Measurements from ENCODE around the gene MYO7A. TPM values are rescaled to one million over a fixed set of nuclear protein-coding genes. Genes with fewer than 3 reads are reported as not detected.

Gene MYO7A
- total RNA-seq, 2 experiments from 2014 or later = 0.23 to 0.28 TPM

DNA sequence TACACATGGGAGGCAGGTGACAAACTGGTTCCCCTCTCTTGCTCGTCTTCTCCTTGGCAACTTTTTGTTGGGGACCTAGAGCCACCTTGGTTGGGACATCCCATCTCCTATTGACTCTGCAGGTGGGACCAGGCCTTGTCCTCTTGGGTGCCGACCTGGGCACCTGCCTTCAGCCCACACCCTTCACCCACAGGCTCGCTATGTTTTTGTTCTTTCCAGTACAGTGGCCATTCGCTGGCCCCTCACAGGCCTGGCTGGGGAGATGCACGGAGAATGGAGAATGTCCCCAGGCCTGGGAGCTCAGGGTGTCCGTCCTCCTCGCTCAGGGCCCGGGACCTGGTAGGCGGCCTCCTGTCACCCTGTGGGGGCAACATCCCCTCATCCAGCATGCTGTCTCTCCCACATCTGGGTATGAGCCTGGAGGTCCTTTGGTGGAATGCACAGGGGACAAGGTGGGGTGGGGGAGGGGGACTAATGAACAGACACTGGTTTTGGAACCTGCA lies 40.3 kb upstream of the MYO7A start:
- ATAC-seq = no peak
- H3K36me3 Mint-ChIP-seq = no peaks in the 10 kb centered on the region
- no peak overlapping the region for H3K4me3 Mint-ChIP-seq
- H3K27me3 Mint-ChIP-seq = no peaks in the 10 kb centered on the region
- peaks cover 13% of the 10 kb centered on the region for H3K4me1 Mint-ChIP-seq
- H3K9me3 Mint-ChIP-seq (ENCODE audit: low read depth) = no peaks in the 10 kb centered on the region
- H3K27ac Mint-ChIP-seq = no peak overlapping the region
- CTCF ChIA-PET = interaction anchor here (1.1 to 4.2 kb wide), 2 partner anchors 40 to 43 kb away, joined by 5 to 30 read pairs; no protein-coding TSS in a partner anchor
- DNase-seq = no peak

DNA sequence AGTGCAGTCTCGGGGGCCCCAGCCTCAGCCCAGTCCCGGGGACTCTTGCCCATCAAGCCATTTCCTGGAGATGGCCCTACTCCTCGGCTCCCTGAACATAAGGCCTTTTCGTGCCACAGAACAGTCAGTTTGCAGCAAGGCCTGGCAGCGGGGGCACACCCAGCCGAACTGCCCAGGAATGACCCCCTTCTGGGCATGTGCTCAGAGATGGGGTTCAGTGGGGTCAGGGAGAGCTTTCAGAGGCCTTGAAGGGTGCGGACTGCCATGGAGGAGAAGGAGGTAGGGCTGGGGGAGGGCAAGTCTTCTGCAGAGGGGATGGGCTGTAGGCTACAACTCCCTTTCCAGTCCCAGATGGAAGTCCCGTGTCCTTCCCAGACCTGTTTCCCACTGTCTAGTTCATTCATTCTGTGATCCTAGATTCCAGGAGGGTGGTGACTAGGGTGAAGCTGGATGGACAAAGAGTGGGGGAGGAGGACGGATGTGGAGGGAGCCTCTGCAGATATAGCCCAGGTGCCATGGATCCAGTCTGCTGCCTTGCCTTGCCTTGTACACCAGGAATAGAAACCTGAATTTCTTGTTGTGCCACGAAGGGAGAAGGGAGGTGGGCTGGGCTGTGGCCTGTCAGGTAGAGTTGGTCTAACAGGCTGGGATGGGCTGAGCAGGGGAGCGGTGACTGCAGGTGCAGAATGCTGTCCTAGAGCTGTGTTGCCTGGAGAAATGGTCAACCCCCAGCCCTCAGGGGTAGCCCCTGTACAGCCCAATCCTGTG lies 39.6 kb upstream of the MYO7A start:
- CTCF ChIA-PET = interaction anchor here (0.7 to 4.4 kb wide), 5 partner anchors 9 to 43 kb away, joined by 3 to 118 read pairs (median 29); no protein-coding TSS in a partner anchor

DNA sequence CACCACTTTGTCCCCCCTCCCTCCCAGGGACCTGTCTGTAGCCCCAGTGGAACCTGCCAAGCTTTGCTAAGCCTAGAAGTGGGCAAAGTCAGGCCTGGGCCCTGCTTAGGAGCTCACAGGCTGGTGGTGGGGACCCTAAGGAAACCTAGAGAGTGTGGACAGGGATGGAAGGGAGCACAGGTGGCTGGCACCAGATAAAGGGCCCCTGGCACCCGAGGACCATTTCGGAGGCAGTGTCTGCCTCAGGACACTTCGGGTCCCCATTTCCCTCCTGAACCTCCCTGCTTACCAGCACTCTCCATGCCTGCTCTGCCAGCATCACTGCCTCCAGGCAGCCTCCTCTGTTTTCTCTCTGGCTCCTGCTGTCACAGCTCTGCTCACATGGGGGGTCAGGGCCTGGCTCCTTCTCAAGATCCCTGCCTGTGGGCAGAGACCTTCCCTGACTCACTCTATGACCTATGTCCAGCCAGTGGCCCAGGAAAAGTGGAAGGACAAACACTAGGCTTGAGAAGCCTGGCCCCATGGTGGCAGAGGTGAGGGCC lies 39.0 kb upstream of the MYO7A start:
- CTCF ChIA-PET = interaction anchor here (0.7 to 4.4 kb wide), 7 partner anchors 9 to 44 kb away, joined by 3 to 118 read pairs (median 17); no protein-coding TSS in a partner anchor
- no peaks in the 10 kb centered on the region for H3K36me3 Mint-ChIP-seq

More for the DNA sequence above, 39.6 kb upstream of the MYO7A start:
- ATAC-seq (no peak), DNase-seq (no peak)
- H3K9me3 Mint-ChIP-seq (ENCODE audit: low read depth) = no peaks in the 10 kb centered on the region
- H3K4me1 Mint-ChIP-seq = peaks cover 8% of the 10 kb centered on the region
- H3K27ac Mint-ChIP-seq = no peak overlapping the region
- H3K36me3 Mint-ChIP-seq = no peaks in the 10 kb centered on the region
- no peaks in the 10 kb centered on the region for H3K27me3 Mint-ChIP-seq
- no peak overlapping the region for H3K4me3 Mint-ChIP-seq

DNA sequence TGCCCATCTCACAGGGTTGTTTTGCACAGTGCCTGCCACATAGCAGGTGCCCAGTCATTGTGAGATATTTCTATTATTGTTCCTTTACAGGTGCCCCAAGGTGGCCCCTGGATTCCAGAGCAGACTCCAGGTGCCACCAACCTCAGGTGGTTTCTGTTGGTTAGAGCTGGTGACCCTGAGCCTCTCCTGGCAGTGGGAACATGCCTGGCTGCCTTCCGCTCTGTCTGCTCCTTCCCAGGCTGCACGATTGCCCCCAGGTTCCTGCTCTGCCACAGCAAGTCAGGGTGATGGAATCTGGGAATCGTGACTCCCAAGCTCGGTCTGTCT lies 38.0 kb upstream of the MYO7A start:
- no peaks in the 10 kb centered on the region for H3K9me3 Mint-ChIP-seq (ENCODE audit: low read depth)
- no peak overlapping the region for H3K27ac Mint-ChIP-seq
- no peak for ATAC-seq
- no peak overlapping the region for H3K4me3 Mint-ChIP-seq
- H3K36me3 Mint-ChIP-seq = no peaks in the 10 kb centered on the region
- CTCF ChIA-PET = interaction anchor here (1.1 to 4.8 kb wide), 12 partner anchors 9 to 170 kb away, joined by 3 to 118 read pairs (median 16); partner anchors contain the start of gene CAPN5
- DNase-seq = no peak
- no peaks in the 10 kb centered on the region for H3K27me3 Mint-ChIP-seq
- peaks cover 6% of the 10 kb centered on the region for H3K4me1 Mint-ChIP-seq

More for the DNA sequence above, 39.0 kb upstream of the MYO7A start:
- no peak for ATAC-seq
- Mint-ChIP-seq H3K9me3 (ENCODE audit: low read depth) (no peaks in the 10 kb centered on the region), H3K4me1 (peaks cover 6% of the 10 kb centered on the region), H3K27ac (no peak overlapping the region), H3K27me3 (no peaks in the 10 kb centered on the region), H3K4me3 (no peak overlapping the region)
- no peak for DNase-seq

DNA sequence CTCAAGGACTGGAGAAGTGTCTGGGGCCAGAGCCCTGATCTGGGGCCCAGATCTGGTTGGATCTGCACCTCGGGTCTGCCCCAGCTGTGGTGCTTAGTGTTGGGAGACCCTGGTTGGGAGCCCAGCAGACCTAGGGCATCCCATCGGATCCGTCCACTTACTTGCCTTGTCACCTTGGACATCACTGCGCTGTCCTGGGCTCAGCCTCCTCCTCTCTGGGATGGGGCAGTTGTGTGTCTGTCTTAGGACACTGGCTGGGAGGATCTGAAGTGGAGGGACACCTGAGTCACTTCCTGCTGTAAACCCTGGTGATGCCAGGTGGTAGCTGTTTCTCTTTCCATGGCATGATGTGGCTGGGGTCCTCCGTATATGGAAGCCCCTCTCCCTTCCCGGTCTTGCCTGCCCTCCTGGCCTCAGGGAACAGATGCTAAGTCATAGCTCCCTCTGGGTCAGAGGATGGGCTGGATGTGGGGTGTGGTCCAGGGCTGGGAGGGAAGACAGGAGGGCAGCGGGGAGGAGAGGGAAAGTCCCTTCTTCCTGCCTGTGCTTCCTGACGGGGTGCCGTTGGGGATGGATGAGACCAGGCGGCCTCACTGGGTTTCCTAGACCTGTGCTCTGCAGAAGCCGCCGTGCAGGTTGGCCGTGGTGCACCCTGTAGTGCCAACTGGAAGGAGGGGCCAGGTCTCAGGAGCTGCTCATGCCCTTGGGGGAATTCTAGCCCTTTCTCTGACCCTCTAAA lies 37.5 kb upstream of the MYO7A start:
- ATAC-seq (peak; percentile 21), DNase-seq (no peak)
- CTCF ChIA-PET = interaction anchor here (1.0 to 4.8 kb wide), 33 partner anchors 9 to 292 kb away, joined by 3 to 118 read pairs (median 7); partner anchors contain the start of genes CAPN5 and OMP
- Mint-ChIP-seq H3K4me1 (peaks cover 6% of the 10 kb centered on the region), H3K36me3 (no peaks in the 10 kb centered on the region), H3K27ac (no peak overlapping the region), H3K27me3 (no peaks in the 10 kb centered on the region), H3K9me3 (ENCODE audit: low read depth) (no peaks in the 10 kb centered on the region), H3K4me3 (no peak overlapping the region)

DNA sequence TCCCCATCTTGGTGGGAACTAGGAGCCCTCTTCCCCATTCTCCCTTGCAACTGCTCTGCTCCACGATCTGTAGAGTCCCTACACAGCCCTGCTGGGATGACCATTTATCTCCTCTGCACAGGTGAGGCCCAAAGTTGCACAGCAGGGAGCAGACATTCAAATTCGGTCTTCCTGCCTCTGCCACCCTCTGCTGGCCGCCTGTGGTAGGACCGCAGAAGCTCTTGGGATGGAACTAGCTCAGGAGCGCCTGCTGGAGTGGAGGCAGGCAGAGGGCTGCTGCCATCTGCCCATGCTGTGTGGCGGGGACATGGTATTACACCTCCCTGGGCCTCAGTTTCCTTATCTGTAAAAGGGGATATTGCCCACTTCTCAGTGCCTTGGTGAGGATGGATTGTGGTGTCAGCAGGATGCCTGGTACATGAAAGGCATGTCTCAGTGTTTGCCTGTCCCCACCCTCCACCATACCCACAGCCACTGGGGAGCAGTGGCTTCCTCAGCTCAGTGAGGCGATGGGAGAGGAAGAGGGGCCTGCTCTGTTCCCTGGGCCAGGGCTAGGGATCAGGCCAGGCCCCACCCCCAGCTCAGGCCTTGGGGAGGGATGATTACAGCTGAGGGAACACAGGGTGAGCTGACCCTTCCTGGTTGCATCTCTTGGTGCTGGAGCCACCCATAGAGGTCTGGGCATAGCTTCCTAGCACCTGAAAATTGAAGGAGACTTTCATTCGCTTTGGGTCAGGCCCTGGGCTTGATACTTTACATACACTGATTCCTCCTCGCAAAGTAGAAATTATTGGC lies 36.7 kb upstream of the MYO7A start:
- H3K27ac Mint-ChIP-seq = no peak overlapping the region
- H3K27me3 Mint-ChIP-seq = no peaks in the 10 kb centered on the region
- ATAC-seq = peak; percentile 95
- no peak overlapping the region for H3K4me3 Mint-ChIP-seq
- H3K36me3 Mint-ChIP-seq = no peaks in the 10 kb centered on the region
- CTCF ChIA-PET = interaction anchor here (0.6 to 4.8 kb wide), 41 partner anchors 10 to 903 kb away, joined by 3 to 118 read pairs (median 4); partner anchors contain the start of genes CAPN5, INTS4 and OMP
- H3K9me3 Mint-ChIP-seq (ENCODE audit: low read depth) = no peaks in the 10 kb centered on the region
- peak; percentile 88 for DNase-seq
- peaks cover 6% of the 10 kb centered on the region for H3K4me1 Mint-ChIP-seq

DNA sequence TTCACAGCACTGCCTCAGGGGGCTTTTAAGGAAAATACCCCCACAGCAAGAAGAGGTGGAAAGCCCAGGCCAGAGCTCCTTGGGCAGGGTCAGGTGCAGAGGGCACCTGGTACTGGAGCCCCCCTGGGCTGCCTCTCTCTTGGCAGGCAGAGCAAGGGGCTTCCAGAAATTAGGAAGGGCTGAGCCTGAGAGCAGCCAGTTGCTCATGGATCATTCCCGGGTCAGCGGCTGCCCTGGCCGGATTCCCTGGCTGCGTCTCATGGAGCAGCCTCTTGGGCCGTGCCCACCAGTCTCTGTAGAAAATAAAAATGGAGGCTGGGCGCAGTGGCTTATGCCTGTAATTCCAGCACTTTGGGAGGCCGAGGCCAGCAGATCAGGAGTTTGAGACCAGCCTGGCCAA lies 35.7 kb upstream of the MYO7A start:
- Mint-ChIP-seq H3K9me3 (ENCODE audit: low read depth) (no peaks in the 10 kb centered on the region), H3K36me3 (no peaks in the 10 kb centered on the region), H3K4me3 (no peak overlapping the region), H3K27ac (no peak overlapping the region), H3K4me1 (peaks cover 6% of the 10 kb centered on the region), H3K27me3 (no peaks in the 10 kb centered on the region)
- CTCF ChIA-PET = interaction anchor here (1.2 to 4.8 kb wide), 17 partner anchors 11 to 190 kb away, joined by 3 to 118 read pairs (median 12); no protein-coding TSS in a partner anchor
- DNase-seq (no peak), ATAC-seq (no peak)

DNA sequence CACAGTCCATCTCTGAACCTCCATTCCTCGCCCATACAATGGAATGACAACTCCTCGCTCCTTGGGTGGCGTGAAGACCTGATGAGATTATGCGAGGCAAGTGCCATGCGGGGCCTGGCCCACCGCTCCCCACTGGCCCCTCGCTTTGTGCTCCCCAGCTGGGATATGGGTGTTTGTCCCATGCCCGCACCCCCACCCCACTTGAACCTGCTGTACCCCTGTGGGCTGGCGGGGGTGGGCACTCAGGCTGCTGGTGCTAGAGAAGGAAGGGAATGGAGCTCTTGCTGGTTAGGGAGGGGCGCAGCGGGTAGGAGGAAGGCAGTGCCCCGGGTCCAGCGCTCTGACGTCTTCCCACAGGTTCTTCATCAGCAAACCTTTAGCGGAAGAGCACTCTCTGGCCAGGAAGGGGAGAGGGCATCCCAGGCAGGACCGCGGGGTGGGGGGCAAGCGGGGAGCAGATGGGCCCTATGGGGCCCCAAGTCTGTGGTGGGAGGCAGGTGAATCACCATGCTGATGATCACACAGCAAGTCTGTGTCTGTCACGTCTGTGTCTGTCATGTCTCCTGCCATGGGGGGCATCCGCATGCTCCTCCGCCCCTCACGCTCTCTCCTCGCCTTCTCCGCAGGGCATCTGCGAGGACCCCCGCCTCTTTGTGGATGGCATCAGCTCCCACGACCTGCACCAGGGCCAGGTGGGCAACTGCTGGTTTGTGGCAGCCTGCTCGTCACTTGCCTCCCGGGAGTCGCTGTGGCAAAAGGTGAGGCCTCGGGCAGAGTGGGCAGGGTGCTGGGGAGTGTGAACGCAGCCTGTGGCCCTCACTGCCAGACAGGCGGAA lies 34.8 kb upstream of the MYO7A start:
- Mint-ChIP-seq H3K36me3 (no peaks in the 10 kb centered on the region), H3K4me3 (no peak overlapping the region)
- CTCF ChIA-PET = interaction anchor here (1.0 to 4.8 kb wide), 8 partner anchors 12 to 173 kb away, joined by 3 to 54 read pairs (median 8); no protein-coding TSS in a partner anchor

DNA sequence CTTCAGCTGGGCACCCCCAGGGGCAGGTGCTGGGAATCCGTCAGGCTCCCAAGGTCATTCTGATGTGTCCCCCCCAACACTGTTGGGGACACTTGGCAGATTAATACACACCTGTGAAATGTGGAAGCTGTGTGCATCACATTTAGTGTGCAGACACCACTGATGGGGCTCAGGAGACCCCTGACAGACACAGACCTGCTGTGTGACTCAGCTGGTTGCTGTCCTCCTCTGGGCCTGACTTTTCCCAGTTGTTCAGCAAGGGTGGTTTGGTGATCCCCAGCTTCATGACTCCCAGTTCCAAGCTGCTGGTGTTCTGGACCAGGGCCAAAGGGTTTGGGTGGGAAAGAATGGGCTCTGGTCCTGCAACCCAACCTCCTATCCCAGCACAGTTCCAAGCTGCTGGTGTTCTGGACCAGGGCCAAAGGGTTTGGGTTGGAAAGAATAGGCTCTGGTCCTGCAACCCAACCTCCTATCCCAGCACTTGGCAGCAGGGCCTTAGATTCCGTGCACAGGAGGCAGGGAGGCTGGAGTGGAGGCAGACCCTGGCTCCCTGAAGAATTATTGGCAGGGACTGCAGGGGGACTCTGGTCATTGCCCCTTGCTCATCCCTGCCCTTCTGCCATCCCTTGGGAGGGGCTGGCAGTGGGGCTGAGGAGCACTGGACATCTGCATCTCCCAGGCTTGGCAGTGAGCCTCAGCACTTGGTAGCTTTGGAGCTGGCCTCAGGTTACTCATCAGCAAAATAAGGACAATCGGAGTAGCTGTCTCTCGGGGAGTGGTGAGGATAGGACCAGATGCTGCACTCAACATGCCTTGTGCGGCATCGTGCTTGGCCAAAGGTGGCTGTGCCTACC lies 33.8 kb upstream of the MYO7A start:
- Mint-ChIP-seq H3K36me3 (no peaks in the 10 kb centered on the region), H3K27me3 (no peaks in the 10 kb centered on the region), H3K4me1 (peaks cover 6% of the 10 kb centered on the region), H3K27ac (no peak overlapping the region), H3K9me3 (ENCODE audit: low read depth) (no peaks in the 10 kb centered on the region), H3K4me3 (no peak overlapping the region)
- DNase-seq = no peak
- CTCF ChIA-PET = interaction anchor here (1.2 to 4.8 kb wide), 5 partner anchors 25 to 174 kb away, joined by 3 to 54 read pairs (median 5); no protein-coding TSS in a partner anchor
- no peak for ATAC-seq

More for the DNA sequence above, 34.8 kb upstream of the MYO7A start:
- H3K9me3 Mint-ChIP-seq (ENCODE audit: low read depth) = no peaks in the 10 kb centered on the region
- no peaks in the 10 kb centered on the region for H3K27me3 Mint-ChIP-seq
- H3K27ac Mint-ChIP-seq = no peak overlapping the region
- no peak for DNase-seq
- no peak for ATAC-seq
- H3K4me1 Mint-ChIP-seq = peaks cover 6% of the 10 kb centered on the region

DNA sequence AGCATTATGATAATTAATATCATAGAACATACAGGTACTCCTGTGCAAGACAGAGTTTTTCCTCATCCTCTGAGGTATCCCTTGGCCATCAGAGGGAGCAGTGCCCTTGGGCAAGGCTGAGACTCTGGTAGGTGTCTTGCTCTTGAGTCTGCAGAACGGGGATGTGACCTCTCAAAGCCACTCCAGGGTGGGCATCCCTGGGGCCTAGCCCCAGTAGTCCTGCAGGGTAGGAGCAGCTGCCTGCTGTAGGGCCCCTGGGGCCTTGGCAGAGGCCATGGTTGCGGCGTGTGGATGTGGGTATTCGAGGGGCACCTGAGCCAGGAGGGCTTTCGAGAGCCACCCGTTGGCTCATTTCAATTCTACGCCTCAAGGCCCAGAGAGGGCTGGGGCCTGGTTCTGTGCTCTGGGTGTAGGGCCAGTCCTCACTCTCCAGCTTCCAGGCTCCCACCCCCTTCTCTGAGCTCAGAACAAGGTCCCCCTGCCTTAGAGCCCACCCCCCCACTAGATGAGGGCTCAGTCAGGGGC lies 33.1 kb upstream of the MYO7A start:
- Mint-ChIP-seq H3K36me3 (no peaks in the 10 kb centered on the region), H3K9me3 (ENCODE audit: low read depth) (no peaks in the 10 kb centered on the region), H3K4me3 (no peak overlapping the region), H3K27me3 (no peaks in the 10 kb centered on the region), H3K4me1 (peaks cover 6% of the 10 kb centered on the region), H3K27ac (no peak overlapping the region)
- DNase-seq (no peak), ATAC-seq (no peak)
- CTCF ChIA-PET = interaction anchor here (1.0 to 4.8 kb wide), 5 partner anchors 12 to 175 kb away, joined by 3 to 54 read pairs (median 5); no protein-coding TSS in a partner anchor
